PFSK-1 (cell line): ENCODE data around the gene SMAD3.

Experiments used
- POLR2AphosphoS5 ChIP-seq: IDR thresholded peaks from 2 replicates; pipeline ENCODE4 v1.6.1; 2012; ENCODE audit warnings: low read depth, mild to moderate bottlenecking, control low read depth, low read length, moderate library complexity
- SIN3A ChIP-seq: IDR thresholded peaks from 2 replicates; pipeline ENCODE4 v1.6.1; 2012; ENCODE audit warnings: mild to moderate bottlenecking, low read length, moderate library complexity, borderline replicate concordance; ENCODE audit not compliant: insufficient read depth
- TAF1 ChIP-seq: IDR thresholded peaks from 2 replicates; pipeline ENCODE4 v1.6.1; 2012; ENCODE audit warnings: low read length, control low read depth, borderline replicate concordance; ENCODE audit not compliant: insufficient read depth
- TF ChIP-seq, protein P1 (sequence below), 2 experiments: IDR thresholded peaks; 2 replicates each; pipeline versions ENCODE4 v1.6.1 to v1.8.0; 2011 to 2012; ENCODE audit warnings: low read depth in 2 of 2, low read length in 2 of 2, control low read depth in 1 of 2, inconsistent platforms in 1 of 2, mild to moderate bottlenecking in 1 of 2, moderate library complexity in 1 of 2; ENCODE audit not compliant: insufficient read depth in 1 of 2

GRCh38 chr15:67138891-67139855 lies 73.8 kb downstream of the SMAD3 start:
- TF ChIP-seq TAF1 (no peak), POLR2AphosphoS5 (no peak), SIN3A (no peak)
- TF ChIP-seq, protein P1, sequence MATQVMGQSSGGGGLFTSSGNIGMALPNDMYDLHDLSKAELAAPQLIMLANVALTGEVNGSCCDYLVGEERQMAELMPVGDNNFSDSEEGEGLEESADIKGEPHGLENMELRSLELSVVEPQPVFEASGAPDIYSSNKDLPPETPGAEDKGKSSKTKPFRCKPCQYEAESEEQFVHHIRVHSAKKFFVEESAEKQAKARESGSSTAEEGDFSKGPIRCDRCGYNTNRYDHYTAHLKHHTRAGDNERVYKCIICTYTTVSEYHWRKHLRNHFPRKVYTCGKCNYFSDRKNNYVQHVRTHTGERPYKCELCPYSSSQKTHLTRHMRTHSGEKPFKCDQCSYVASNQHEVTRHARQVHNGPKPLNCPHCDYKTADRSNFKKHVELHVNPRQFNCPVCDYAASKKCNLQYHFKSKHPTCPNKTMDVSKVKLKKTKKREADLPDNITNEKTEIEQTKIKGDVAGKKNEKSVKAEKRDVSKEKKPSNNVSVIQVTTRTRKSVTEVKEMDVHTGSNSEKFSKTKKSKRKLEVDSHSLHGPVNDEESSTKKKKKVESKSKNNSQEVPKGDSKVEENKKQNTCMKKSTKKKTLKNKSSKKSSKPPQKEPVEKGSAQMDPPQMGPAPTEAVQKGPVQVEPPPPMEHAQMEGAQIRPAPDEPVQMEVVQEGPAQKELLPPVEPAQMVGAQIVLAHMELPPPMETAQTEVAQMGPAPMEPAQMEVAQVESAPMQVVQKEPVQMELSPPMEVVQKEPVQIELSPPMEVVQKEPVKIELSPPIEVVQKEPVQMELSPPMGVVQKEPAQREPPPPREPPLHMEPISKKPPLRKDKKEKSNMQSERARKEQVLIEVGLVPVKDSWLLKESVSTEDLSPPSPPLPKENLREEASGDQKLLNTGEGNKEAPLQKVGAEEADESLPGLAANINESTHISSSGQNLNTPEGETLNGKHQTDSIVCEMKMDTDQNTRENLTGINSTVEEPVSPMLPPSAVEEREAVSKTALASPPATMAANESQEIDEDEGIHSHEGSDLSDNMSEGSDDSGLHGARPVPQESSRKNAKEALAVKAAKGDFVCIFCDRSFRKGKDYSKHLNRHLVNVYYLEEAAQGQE (IDR thresholded peaks at IDR 0.05; ENCODE audit: insufficient read depth in 1 of 2, low read depth in 2 of 2, low read length in 2 of 2) = no peak
